GM12801 (cell line): ENCODE results near the gene GPS1.

Experiments
- CTCF ChIP-seq: IDR thresholded peaks from one replicate; pipeline ENCODE4 v1.5.1; 2011; ENCODE audit warnings: control low read depth; ENCODE audit not compliant: insufficient read length; ENCODE audit errors: extremely low read depth

GPS1 gene

GRCh38 chr17:82077617-82078358 lies 26.1 kb downstream of the GPS1 start:
- TF ChIP-seq CTCF, result no peak

GRCh38 chr17:82078433-82078832 lies 26.7 kb downstream of the GPS1 start:
- no peak for TF ChIP-seq CTCF

- no peak for TF ChIP-seq CTCF
Observed at GRCh38 chr17:82079001-82079677, 27.4 kb downstream of the GPS1 start.

- no peak for TF ChIP-seq CTCF
Observed at GRCh38 chr17:82080048-82080788, 28.5 kb downstream of the GPS1 start.

GRCh38 chr17:82080789-82081464 lies 29.2 kb downstream of the GPS1 start:
- TF ChIP-seq CTCF, result no peak

GRCh38 chr17:82081546-82081945 lies 29.8 kb downstream of the GPS1 start:
- TF ChIP-seq CTCF, result no peak

- TF ChIP-seq CTCF, result no peak
Observed at GRCh38 chr17:82081966-82082365, 30.3 kb downstream of the GPS1 start.
